ENCODE measurements around the gene ANKRD11. TPM values are rescaled to one million over a fixed set of nuclear protein-coding genes. Genes with fewer than 3 reads are reported as not detected.
"Not testable (repeated sequence)": the region's sequence is repeated elsewhere in the genome, so short reads cannot be mapped to it uniquely, and the experiment has no call there.

Gene ANKRD11
- total RNA-seq, 2 experiments from 2014 or later, result 126 to 133 TPM

DNA sequence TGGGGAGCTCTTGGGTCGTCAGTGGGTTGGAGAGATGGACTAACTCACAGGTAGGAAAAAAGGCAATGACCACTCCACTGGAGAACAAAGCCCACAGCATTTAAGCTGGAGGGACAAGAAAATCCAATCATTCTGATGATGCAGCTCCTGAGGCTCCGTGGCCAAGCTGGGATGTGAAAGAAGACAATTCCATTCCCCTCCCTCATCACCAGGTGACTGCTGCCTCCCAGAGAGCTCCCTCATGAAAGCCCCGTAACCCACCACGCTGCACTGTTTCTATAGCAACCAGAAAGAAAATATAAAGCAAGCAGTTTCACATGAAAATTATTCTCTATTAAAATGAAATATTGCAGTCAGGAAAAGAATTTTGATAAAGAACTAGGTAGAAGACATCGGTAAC lies 15.2 kb downstream of the ANKRD11 start:
- ChIA-PET CTCF (interaction anchor here (0.7 kb wide), 1 partner anchor 34 kb away, joined by 3 read pairs; the partner anchor contains the start of gene SPG7), POLR2A (no interaction called here)
- Mint-ChIP-seq H3K9me3 (no peaks in the 10 kb centered on the region), H3K4me1 (ENCODE audit: low read depth) (peaks cover 84% of the 10 kb centered on the region), H3K27me3 (no peaks in the 10 kb centered on the region), H3K4me3 (no peak overlapping the region), H3K36me3 (peaks cover 2% of the 10 kb centered on the region), H3K27ac (no peak overlapping the region)
- no peak for DNase-seq
- intact Hi-C loops (cut with micrococcal nuclease), result no loop called here

GRCh38 chr16:89473791-89474414 lies 16.5 kb downstream of the ANKRD11 start:
- Mint-ChIP-seq H3K27ac (peak overlapping the region; percentile 67), H3K9me3 (no peaks in the 10 kb centered on the region), H3K4me3 (no peak overlapping the region), H3K36me3 (peaks cover 4% of the 10 kb centered on the region), H3K27me3 (no peaks in the 10 kb centered on the region), H3K4me1 (ENCODE audit: low read depth) (peaks cover 82% of the 10 kb centered on the region)
- intact Hi-C loops (cut with micrococcal nuclease), result no loop called here
- DNase-seq, result no peak
- ChIA-PET CTCF (interaction anchor here (0.7 to 1.0 kb wide), 2 partner anchors 19 to 138 kb away, joined by 4 to 6 read pairs; no protein-coding TSS in a partner anchor), POLR2A (interaction anchor here (1.5 kb wide), 1 partner anchor 11 kb away, joined by 4 read pairs; no protein-coding TSS in a partner anchor)

DNA sequence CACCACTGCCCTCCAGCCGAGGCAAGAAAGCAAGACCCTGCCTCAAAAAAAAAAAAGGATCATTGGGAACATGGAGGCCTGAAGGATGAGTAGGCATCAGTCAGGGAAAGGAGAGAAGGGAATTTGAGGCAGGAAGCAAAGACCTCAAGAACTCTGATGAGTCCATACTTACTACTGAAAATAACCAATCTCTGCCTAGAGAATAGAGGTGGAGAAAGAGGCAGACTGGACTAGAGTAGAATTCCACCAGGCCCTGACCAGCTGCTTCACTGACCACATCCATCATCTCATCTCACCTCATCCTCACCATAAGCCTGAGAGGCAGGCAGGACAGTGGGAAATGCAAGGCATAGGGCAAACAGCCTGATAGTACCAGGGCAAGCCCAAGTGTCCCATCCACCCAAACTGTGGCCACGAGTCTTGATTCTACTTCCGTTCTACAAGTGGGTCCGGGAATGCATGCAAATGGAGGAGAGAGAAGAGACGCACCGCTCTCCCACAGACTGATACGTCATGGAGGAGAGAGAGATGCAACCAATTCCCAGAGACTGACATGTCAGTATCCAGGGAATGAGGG lies 17.1 kb downstream of the ANKRD11 start:
- Mint-ChIP-seq H3K4me1 (ENCODE audit: low read depth) (peaks cover 77% of the 10 kb centered on the region), H3K9me3 (no peaks in the 10 kb centered on the region), H3K27me3 (no peaks in the 10 kb centered on the region), H3K4me3 (no peak overlapping the region), H3K27ac (no peak overlapping the region), H3K36me3 (peaks cover 4% of the 10 kb centered on the region)
- no peak for DNase-seq
- intact Hi-C loops (cut with micrococcal nuclease), result no loop called here
- POLR2A ChIA-PET, result interaction anchor here (1.5 kb wide), 1 partner anchor 12 kb away, joined by 4 read pairs; no protein-coding TSS in a partner anchor
- CTCF ChIA-PET, result interaction anchor here (1.4 kb wide), 1 partner anchor 9 kb away, joined by 3 read pairs; no protein-coding TSS in a partner anchor

- DNase-seq, result no peak
- Mint-ChIP-seq H3K36me3 (peaks cover 4% of the 10 kb centered on the region), H3K4me3 (no peak overlapping the region), H3K27me3 (no peaks in the 10 kb centered on the region), H3K9me3 (no peaks in the 10 kb centered on the region), H3K4me1 (ENCODE audit: low read depth) (peaks cover 77% of the 10 kb centered on the region), H3K27ac (no peak overlapping the region)
- intact Hi-C loops (cut with micrococcal nuclease), result no loop called here
- POLR2A ChIA-PET, result interaction anchor here (0.9 kb wide), 1 partner anchor 16 kb away, joined by 3 read pairs; no protein-coding TSS in a partner anchor
- CTCF ChIA-PET, result interaction anchor here (1.4 kb wide), 1 partner anchor 10 kb away, joined by 3 read pairs; no protein-coding TSS in a partner anchor
These were observed 17.7 kb downstream of the ANKRD11 start for GRCh38 chr16:89472711-89473075.

DNA sequence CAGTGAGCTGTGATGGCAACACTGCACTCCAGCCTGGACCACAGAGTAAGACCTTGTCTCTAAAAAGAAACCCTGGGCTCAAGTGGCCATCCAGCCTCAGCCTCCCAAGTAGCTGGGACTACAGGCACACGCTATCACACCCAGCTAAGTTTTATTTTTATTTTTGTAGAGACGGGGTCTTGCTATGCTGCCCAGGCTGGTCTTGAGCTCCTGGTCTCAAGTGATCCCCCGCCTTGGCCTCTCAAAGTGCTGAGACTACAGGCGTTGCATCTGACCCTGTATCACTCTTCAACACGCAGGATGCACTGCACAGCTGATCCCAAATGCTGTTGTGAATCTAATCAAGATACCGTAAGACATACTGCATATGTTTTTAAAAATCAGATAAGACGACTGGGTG lies 23.0 kb downstream of the ANKRD11 start:
- H3K27me3 Mint-ChIP-seq, result no peaks in the 10 kb centered on the region
- H3K36me3 Mint-ChIP-seq, result peaks cover 7% of the 10 kb centered on the region
- H3K4me3 Mint-ChIP-seq, result no peak overlapping the region
- ChIA-PET POLR2A (interaction anchor here (0.8 kb wide), 1 partner anchor 15 kb away, joined by 3 read pairs; no protein-coding TSS in a partner anchor), CTCF (interaction anchor here (1.0 kb wide), 1 partner anchor 12 kb away, joined by 3 read pairs; no protein-coding TSS in a partner anchor)
- no peaks in the 10 kb centered on the region for H3K9me3 Mint-ChIP-seq
- intact Hi-C loops (cut with micrococcal nuclease), result no loop called here
- peaks cover 57% of the 10 kb centered on the region for H3K4me1 Mint-ChIP-seq (ENCODE audit: low read depth)
- DNase-seq, result no peak
- no peak overlapping the region for H3K27ac Mint-ChIP-seq

- Mint-ChIP-seq H3K36me3 (peaks cover 7% of the 10 kb centered on the region), H3K4me3 (no peak overlapping the region), H3K27ac (no peak overlapping the region), H3K9me3 (no peaks in the 10 kb centered on the region), H3K4me1 (ENCODE audit: low read depth) (peaks cover 53% of the 10 kb centered on the region), H3K27me3 (no peaks in the 10 kb centered on the region)
- intact Hi-C loops (cut with micrococcal nuclease), result no loop called here
- ChIA-PET CTCF (interaction anchor here (1.0 kb wide), 1 partner anchor 11 kb away, joined by 3 read pairs; no protein-coding TSS in a partner anchor), POLR2A (interaction anchor here (0.5 to 0.8 kb wide), 2 partner anchors 9 to 15 kb away, joined by 3 read pairs; no protein-coding TSS in a partner anchor)
- no peak for DNase-seq
These were observed 23.4 kb downstream of the ANKRD11 start for GRCh38 chr16:89466920-89467319.

GRCh38 chr16:89463312-89463711 lies 27.0 kb downstream of the ANKRD11 start:
- CTCF ChIA-PET; DNase-seq; intact Hi-C loops (cut with micrococcal nuclease); H3K27ac Mint-ChIP-seq; H3K36me3 Mint-ChIP-seq; H3K9me3 Mint-ChIP-seq; H3K4me3 Mint-ChIP-seq; H3K27me3 Mint-ChIP-seq; POLR2A ChIA-PET: not testable (repeated sequence)
- H3K4me1 Mint-ChIP-seq (ENCODE audit: low read depth), result peaks cover 64% of the 10 kb centered on the region

- H3K27me3 Mint-ChIP-seq; H3K36me3 Mint-ChIP-seq; H3K27ac Mint-ChIP-seq; H3K4me3 Mint-ChIP-seq; H3K9me3 Mint-ChIP-seq; intact Hi-C loops (cut with micrococcal nuclease); CTCF ChIA-PET; POLR2A ChIA-PET; DNase-seq: not testable (repeated sequence)
- peaks cover 61% of the 10 kb centered on the region for H3K4me1 Mint-ChIP-seq (ENCODE audit: low read depth)
These were observed 27.7 kb downstream of the ANKRD11 start for GRCh38 chr16:89462639-89463038.

GRCh38 chr16:89461890-89462289 lies 28.5 kb downstream of the ANKRD11 start:
- Mint-ChIP-seq H3K36me3 (peaks cover 11% of the 10 kb centered on the region), H3K4me1 (ENCODE audit: low read depth) (peaks cover 56% of the 10 kb centered on the region)
- H3K9me3 Mint-ChIP-seq; POLR2A ChIA-PET; H3K27me3 Mint-ChIP-seq; intact Hi-C loops (cut with micrococcal nuclease); H3K4me3 Mint-ChIP-seq; DNase-seq; H3K27ac Mint-ChIP-seq: not testable (repeated sequence)
- CTCF ChIA-PET, result interaction anchor here (0.8 kb wide), 1 partner anchor 27 kb away, joined by 3 read pairs; no protein-coding TSS in a partner anchor

GRCh38 chr16:89460556-89460955 lies 29.8 kb downstream of the ANKRD11 start:
- no peak overlapping the region for H3K27ac Mint-ChIP-seq

GRCh38 chr16:89458967-89459366 lies 31.4 kb downstream of the ANKRD11 start:
- peaks cover 55% of the 10 kb centered on the region for H3K4me1 Mint-ChIP-seq (ENCODE audit: low read depth)
- POLR2A ChIA-PET, result no interaction called here
- intact Hi-C loops (cut with micrococcal nuclease), result no loop called here
- H3K27me3 Mint-ChIP-seq, result no peaks in the 10 kb centered on the region
- CTCF ChIA-PET, result no interaction called here
- H3K4me3 Mint-ChIP-seq, result no peak overlapping the region
- no peak for DNase-seq
- peaks cover 10% of the 10 kb centered on the region for H3K36me3 Mint-ChIP-seq
- H3K9me3 Mint-ChIP-seq, result no peaks in the 10 kb centered on the region
- peak overlapping the region; percentile 21 for H3K27ac Mint-ChIP-seq

More at GRCh38 chr16:89460556-89460955, 29.8 kb downstream of the ANKRD11 start:
- Mint-ChIP-seq H3K4me3 (no peak overlapping the region), H3K9me3 (no peaks in the 10 kb centered on the region), H3K36me3 (peaks cover 10% of the 10 kb centered on the region), H3K4me1 (ENCODE audit: low read depth) (peaks cover 56% of the 10 kb centered on the region), H3K27me3 (no peaks in the 10 kb centered on the region)
- ChIA-PET POLR2A (no interaction called here), CTCF (interaction anchor here (0.7 kb wide), 1 partner anchor 48 kb away, joined by 3 read pairs; no protein-coding TSS in a partner anchor)
- intact Hi-C loops (cut with micrococcal nuclease), result no loop called here
- DNase-seq, result no peak

DNA sequence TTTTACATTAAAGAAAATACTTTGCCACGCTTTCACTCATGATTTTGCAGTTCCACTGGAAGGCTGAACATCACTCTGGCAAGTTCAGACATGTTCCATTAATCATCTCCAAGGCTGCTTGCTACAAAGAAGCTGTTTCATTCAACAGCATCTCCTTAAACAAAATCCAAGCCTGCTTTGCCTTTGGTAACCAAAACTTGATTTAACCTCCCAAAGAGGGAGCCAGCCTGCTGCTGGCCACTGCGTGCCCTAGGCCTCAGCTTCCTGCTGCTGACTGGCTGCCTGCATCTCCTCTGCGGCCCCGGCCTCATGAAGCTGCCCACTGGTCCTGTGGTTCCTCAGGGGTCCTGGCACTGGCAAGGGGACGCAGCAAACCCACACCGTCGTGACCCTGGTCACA lies 31.8 kb downstream of the ANKRD11 start:
- Mint-ChIP-seq H3K9me3 (no peaks in the 10 kb centered on the region), H3K27me3 (no peaks in the 10 kb centered on the region), H3K4me1 (ENCODE audit: low read depth) (peaks cover 59% of the 10 kb centered on the region), H3K4me3 (no peak overlapping the region), H3K36me3 (peaks cover 10% of the 10 kb centered on the region), H3K27ac (no peak overlapping the region)
- CTCF ChIA-PET, result no interaction called here
- intact Hi-C loops (cut with micrococcal nuclease), result no loop called here
- POLR2A ChIA-PET, result interaction anchor here (0.6 kb wide), 1 partner anchor 8 kb away, joined by 3 read pairs; no protein-coding TSS in a partner anchor
- no peak for DNase-seq
